HG03558 (cell line): Measurements from ENCODE around the gene CGNL1.

Source experiments
- ATAC-seq: cut with Tn5 transposase; IDR thresholded peaks from one replicate; pipeline ENCODE4 v1.9.1; 2021; ENCODE audit warnings: moderate number of reproducible peaks; ENCODE audit not compliant: unreplicated experiment; ENCODE audit errors: extremely low read depth

CGNL1 gene

GRCh38 chr15:57375827-57376695, at the start of gene CGNL1:
TSS of gene CGNL1 (plus strand) at chr15:57376505. CDS start at chr15:57438000, 61,495 bp downstream.
- ATAC-seq: no peak

- ATAC-seq: no peak
Measured at GRCh38 chr15:57327985-57328471, 48.3 kb upstream of the CGNL1 start.

GRCh38 chr15:57328479-57328878, 47.8 kb upstream of the CGNL1 start:
- no peak for ATAC-seq

DNA sequence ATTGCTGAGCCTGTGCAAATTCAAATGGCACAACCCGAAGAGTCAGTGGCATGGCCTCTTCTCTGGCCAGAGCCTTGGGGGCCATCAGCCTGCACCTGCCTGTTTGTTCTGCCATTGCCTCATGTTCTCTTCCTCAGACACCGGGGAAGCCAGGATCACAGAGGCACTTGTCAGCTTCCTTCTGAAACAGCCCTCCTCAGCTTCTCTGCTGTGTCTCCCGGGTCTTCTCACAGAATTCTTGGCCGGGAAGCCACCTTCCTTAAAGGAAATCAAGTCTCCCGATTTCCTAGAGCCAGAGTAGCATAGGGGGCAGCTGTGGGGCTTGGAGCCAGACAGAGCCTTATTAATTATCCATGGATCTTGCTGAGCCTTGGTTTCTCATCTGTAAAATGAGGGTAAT, 47.4 kb upstream of the CGNL1 start:
- ATAC-seq: no peak

DNA sequence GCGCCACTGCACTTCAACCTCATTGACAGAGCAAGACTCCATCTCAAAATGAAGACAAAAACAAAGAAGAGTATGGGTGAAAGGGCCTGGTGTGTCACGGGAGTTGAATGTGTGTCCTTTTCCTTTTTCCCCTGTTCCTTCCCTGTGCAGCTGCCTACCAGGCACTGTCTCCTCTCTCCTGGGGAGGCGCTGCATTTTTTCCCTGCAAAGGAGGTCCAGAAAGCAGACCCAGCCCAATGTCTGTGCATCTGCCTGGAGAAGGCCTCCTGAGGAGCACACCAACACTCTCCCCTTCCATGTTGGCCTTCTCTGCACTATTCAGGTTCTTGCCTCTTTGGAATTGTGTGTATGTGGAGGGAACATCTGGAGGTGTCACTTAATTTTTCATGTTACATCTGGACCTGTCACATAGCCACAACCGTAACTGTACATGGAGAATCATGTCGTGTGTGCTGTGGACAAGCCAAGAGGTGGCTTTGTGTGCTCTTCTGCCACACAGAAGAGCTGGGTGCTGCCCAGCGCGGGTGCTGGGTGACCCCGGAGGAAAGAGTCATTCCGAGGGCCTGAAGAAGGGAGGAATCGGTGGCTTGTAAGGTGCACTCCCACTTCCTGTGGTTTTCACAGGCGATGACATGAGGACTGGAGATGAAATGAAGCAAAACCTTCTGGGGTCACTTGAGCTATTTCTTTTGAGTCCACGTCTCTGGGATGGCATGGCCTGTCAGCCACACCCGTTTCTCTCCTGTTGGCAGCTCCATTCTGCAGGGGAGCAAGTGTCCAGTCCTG, 46.5 kb upstream of the CGNL1 start:
- ATAC-seq: no peak

DNA sequence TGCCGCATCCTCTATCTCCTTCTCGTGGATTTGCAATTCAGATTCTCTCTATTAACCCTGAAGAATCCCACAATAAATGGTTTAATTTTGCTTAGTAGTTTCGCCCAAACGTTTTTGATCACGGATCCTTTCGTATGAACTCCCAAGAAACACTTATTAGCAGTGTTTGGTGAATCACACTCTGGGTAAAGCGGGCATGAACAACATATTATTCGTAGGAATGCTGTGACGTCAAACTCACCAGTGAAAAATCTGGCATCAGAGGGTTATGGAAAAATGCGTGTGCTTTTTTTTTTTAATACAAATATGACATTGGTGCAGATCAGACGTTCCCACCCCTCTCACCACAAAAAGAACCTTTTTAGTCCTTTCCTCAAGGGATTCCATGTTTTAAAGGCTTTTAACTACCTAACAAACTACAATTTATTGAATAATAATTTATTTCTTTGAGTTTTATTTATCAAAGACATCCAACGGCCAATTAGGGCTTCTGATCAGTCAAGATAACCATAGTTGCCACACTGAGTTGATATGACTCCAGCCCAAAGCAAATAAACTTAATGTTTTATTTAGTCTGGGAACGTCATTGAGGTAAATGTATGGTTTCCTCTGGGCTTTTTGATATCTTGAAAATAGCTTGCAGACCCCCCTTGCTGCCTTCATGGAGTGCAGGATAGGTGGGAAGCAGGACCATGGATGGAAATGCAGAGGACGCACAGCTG, 45.5 kb upstream of the CGNL1 start:
- no peak for ATAC-seq

DNA sequence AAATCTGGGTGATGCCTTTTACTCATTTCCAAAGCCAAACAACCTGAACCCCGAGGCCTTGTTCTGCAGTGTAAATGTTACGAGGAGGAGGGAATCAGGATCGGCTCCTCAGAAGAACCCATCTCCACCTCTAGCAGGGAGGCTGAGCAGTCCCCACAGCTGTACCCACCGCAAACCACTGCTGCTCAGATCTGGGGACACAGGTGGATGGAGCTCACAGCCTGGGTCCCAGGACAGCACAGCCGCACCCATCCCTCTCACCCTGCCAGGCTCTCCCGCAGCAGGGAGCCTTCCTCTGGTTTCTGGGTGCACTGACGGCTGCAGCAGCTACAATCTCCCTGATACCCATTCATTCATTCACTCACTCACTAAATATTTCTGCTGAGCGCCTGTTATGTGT, 44.0 kb upstream of the CGNL1 start:
- ATAC-seq: no peak

GRCh38 chr15:57333487-57333886, 42.8 kb upstream of the CGNL1 start:
- no peak for ATAC-seq

DNA sequence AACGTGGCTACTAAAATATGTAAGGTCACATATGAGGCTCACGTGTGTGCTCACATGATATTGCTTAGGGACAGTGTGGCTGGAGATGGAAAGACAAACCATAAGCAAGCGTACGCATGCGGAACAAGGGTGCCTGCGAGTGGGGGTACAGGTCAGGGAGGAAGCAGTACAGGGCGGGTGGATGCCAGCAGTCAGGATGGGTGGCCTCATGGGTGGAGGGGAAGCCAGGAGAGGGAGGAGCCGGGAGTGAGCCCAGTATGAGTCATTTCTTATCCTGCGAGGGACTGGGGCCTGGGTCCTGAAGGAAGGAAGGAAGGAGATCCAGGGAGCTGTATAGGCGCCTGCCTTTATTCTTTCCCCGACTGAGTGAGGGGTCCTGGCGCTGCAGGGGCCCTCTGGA, 42.0 kb upstream of the CGNL1 start:
- no peak for ATAC-seq

- ATAC-seq: no peak
Measured at GRCh38 chr15:57335293-57335715, 41.0 kb upstream of the CGNL1 start.

- no peak for ATAC-seq
Measured at GRCh38 chr15:57335719-57336118, 40.6 kb upstream of the CGNL1 start.

DNA sequence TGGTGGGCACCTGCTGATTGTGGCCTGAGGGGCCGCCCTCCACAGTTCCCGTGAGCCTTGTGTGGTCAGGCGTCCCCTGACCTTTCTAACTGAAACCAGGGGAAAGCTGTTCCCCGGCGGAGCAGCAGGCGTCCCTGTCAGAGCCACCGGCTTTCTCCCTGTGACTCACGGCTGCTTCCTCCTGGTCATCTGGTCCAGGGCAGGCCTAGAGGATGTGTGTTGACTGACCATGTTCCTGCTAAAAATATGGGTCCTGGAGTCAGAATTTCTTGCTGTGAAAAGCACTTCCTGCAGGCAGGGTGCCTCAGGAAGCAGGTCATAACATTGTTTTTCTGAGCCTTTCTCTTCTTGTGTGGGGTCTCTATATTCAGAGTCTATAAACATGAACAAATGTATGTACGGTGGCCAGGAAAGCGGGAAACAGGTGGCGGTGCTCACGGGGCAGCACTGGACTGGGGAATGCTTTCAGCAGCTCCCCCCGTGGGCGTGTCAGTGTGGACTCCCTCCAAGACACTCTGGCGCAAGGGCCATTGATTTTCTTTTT, 38.4 kb upstream of the CGNL1 start:
- ATAC-seq: no peak

DNA sequence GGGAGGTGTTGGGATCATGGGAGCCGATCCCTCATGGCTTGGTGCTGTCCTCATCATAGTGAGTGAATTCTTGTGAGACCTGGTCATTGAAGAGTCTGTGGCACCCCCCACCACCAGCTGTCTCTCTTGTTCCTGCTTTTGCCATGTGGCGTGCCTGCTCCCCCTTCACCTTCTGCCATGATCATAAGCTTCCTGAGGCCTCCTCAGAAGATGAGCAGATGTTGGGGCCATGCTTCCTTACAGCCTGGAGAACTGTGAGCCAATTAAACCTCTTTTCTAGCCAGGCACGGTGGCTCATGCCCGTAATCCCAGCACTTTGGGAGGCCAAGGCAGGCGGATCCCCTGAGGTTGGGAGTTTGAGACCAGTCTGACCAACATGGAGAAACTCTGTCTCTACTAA, 37.0 kb upstream of the CGNL1 start:
- no peak for ATAC-seq

DNA sequence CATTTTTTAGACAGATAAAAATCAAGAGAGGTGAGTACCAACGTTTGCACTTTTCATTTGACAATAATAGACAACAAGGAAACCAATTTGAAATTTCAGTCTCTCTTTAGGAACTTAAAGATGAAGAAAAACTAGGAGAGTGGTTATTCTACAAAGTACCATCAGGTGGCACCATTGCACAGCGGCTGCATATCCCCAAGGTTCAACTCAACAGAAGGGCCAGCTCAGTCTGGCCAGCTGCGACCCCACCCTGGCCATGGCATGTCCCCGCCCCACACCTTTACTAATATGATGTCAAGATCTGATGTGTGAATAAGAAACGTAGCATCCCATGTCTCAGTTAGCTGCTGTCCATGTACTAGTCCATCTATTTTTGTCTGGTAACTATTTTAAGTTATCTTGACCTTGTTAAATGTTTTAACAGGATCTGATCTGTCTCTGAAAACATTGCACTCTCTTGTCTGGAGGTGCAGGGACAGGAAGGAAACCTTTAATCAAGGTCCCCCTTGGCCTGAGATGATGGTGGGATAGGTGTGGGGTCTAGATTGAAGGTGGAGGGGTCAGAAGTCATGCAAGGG, 35.5 kb upstream of the CGNL1 start:
- no peak for ATAC-seq

DNA sequence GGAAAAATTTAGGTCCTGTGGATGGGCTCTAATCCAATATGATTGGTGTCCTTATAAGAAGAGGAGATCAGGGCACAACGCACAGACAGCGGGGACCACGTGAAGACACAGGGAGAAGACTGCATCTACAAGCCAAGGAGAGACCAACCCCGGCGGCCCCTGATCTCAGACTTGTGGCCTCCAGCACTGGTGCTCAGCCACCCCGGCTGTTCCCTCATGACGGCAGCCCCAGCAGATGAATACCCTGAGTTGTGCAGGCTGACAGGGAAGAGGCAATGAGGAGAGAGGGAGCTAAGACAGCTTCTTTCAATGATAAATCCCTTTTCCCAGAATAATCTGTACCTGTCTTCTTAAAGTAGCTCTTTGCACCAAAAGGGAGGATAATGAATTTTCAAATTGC, 33.3 kb upstream of the CGNL1 start:
- ATAC-seq: no peak

- ATAC-seq: no peak
Measured at GRCh38 chr15:57343498-57343897, 32.8 kb upstream of the CGNL1 start.

DNA sequence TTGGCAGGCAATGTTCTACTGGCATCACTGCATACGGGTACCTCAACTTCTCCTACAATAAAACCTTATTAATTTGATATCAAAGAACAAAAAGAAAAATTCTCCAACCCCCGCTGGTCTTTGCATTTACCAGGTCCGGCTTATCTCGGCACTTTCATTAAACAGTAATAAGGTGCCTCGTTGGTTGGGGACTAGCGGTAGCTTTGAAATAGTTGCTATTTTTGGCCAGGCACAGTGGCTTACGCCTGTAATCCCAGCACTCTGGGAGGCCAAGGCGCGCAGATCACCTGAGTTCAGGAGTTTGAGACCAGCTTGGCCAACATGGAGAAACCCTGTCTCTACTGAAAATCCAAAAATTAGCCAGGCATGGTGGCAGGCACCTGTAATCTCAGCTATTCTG, 32.0 kb upstream of the CGNL1 start:
- ATAC-seq: no peak

GRCh38 chr15:57345584-57345983, 30.7 kb upstream of the CGNL1 start:
- ATAC-seq: no peak

- no peak for ATAC-seq
Measured at GRCh38 chr15:57348081-57348480, 28.2 kb upstream of the CGNL1 start.
